H1 (cell line): ENCODE results near the gene FEM1C.

ENCODE experiments used
- CHD2 ChIP-seq: IDR thresholded peaks from 2 replicates; pipeline ENCODE4 v1.6.1; 2012; ENCODE audit warnings: low read length, improper control_type of control experiment
- CREB1 ChIP-seq: IDR thresholded peaks from 2 replicates; pipeline ENCODE4 v1.6.1; 2012; ENCODE audit warnings: inconsistent platforms
- CTCF ChIP-seq, 3 experiments: IDR thresholded peaks; 1 replicate in 2 of 3; 2 replicates in 1 of 3; pipeline versions ENCODE4 v1.5.1 to v1.6.1; 2011; ENCODE audit warnings: low read length in 3 of 3, mild to moderate bottlenecking in 3 of 3, inconsistent platforms in 2 of 3, low read depth in 1 of 3, moderate library complexity in 1 of 3; ENCODE audit not compliant: insufficient read depth in 1 of 3; ENCODE audit errors: control extremely low read depth in 1 of 3
- POLR2AphosphoS5 ChIP-seq: IDR thresholded peaks from 2 replicates; pipeline ENCODE4 v1.6.1; 2011; ENCODE audit warnings: low read depth, low read length
- USF2 ChIP-seq: IDR thresholded peaks from 2 replicates; pipeline ENCODE4 v1.6.1; 2011; ENCODE audit warnings: low read length, improper control_type of control experiment

- TF ChIP-seq CTCF (IDR thresholded peaks at IDR 0.05; ENCODE audit: control extremely low read depth in 1 of 3, insufficient read depth in 1 of 3, low read depth in 1 of 3, low read length in 3 of 3), result no peak
- TF ChIP-seq POLR2AphosphoS5, result no peak
- TF ChIP-seq CHD2, result no peak
- no peak for TF ChIP-seq CREB1
- no peak for TF ChIP-seq USF2
Measured at GRCh38 chr5:115578657-115579056, 34.1 kb upstream of the FEM1C start.
